ENCODE results near the gene PEX11G. TPM values are rescaled to one million over a fixed set of nuclear protein-coding genes. Genes with fewer than 3 reads are reported as not detected.

PEX11G gene
- total and polyA plus RNA-seq, 2 of the 8 experiments (the other 6 are each of a cell fraction or from before 2014, with no cell fraction given) = 2.1 to 4.3 TPM

DNA sequence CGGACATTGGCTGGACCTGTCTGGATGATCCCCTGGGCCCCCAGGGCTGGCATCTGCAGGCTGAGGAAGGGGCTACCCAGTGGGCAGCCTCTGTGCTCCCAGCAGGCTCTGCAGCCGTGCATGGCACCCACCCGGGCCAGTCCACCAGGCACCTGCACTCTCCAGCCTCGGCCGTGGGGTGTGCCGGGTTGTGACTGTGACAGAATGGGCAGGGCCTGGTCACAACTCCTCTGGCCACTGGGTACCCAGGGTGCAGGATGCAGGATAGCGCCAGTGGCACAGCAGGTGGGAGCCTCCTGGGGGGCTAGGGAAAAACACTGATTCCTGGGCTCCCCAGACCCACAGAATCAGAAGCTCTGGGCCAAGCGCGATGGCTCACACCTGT, 10.0 kb downstream of the PEX11G start (continued):
- TF ChIP-seq, protein P1, sequence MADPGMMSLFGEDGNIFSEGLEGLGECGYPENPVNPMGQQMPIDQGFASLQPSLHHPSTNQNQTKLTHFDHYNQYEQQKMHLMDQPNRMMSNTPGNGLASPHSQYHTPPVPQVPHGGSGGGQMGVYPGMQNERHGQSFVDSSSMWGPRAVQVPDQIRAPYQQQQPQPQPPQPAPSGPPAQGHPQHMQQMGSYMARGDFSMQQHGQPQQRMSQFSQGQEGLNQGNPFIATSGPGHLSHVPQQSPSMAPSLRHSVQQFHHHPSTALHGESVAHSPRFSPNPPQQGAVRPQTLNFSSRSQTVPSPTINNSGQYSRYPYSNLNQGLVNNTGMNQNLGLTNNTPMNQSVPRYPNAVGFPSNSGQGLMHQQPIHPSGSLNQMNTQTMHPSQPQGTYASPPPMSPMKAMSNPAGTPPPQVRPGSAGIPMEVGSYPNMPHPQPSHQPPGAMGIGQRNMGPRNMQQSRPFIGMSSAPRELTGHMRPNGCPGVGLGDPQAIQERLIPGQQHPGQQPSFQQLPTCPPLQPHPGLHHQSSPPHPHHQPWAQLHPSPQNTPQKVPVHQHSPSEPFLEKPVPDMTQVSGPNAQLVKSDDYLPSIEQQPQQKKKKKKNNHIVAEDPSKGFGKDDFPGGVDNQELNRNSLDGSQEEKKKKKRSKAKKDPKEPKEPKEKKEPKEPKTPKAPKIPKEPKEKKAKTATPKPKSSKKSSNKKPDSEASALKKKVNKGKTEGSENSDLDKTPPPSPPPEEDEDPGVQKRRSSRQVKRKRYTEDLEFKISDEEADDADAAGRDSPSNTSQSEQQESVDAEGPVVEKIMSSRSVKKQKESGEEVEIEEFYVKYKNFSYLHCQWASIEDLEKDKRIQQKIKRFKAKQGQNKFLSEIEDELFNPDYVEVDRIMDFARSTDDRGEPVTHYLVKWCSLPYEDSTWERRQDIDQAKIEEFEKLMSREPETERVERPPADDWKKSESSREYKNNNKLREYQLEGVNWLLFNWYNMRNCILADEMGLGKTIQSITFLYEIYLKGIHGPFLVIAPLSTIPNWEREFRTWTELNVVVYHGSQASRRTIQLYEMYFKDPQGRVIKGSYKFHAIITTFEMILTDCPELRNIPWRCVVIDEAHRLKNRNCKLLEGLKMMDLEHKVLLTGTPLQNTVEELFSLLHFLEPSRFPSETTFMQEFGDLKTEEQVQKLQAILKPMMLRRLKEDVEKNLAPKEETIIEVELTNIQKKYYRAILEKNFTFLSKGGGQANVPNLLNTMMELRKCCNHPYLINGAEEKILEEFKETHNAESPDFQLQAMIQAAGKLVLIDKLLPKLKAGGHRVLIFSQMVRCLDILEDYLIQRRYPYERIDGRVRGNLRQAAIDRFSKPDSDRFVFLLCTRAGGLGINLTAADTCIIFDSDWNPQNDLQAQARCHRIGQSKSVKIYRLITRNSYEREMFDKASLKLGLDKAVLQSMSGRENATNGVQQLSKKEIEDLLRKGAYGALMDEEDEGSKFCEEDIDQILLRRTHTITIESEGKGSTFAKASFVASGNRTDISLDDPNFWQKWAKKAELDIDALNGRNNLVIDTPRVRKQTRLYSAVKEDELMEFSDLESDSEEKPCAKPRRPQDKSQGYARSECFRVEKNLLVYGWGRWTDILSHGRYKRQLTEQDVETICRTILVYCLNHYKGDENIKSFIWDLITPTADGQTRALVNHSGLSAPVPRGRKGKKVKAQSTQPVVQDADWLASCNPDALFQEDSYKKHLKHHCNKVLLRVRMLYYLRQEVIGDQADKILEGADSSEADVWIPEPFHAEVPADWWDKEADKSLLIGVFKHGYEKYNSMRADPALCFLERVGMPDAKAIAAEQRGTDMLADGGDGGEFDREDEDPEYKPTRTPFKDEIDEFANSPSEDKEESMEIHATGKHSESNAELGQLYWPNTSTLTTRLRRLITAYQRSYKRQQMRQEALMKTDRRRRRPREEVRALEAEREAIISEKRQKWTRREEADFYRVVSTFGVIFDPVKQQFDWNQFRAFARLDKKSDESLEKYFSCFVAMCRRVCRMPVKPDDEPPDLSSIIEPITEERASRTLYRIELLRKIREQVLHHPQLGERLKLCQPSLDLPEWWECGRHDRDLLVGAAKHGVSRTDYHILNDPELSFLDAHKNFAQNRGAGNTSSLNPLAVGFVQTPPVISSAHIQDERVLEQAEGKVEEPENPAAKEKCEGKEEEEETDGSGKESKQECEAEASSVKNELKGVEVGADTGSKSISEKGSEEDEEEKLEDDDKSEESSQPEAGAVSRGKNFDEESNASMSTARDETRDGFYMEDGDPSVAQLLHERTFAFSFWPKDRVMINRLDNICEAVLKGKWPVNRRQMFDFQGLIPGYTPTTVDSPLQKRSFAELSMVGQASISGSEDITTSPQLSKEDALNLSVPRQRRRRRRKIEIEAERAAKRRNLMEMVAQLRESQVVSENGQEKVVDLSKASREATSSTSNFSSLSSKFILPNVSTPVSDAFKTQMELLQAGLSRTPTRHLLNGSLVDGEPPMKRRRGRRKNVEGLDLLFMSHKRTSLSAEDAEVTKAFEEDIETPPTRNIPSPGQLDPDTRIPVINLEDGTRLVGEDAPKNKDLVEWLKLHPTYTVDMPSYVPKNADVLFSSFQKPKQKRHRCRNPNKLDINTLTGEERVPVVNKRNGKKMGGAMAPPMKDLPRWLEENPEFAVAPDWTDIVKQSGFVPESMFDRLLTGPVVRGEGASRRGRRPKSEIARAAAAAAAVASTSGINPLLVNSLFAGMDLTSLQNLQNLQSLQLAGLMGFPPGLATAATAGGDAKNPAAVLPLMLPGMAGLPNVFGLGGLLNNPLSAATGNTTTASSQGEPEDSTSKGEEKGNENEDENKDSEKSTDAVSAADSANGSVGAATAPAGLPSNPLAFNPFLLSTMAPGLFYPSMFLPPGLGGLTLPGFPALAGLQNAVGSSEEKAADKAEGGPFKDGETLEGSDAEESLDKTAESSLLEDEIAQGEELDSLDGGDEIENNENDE (IDR thresholded peaks at IDR 0.05; ENCODE audit: insufficient replicate concordance, low read length) = no peak
- no peak for TF ChIP-seq TBP (IDR thresholded peaks at IDR 0.05; ENCODE audit: low read depth, low read length)
